Activated CD4-positive, CD25-positive, alpha-beta regulatory T cell treated with anti-CD3 and anti-CD28 coated beads, Interleukin-2, amount 50 U/mL, for 24 hours (primary cell): Measurements from ENCODE around the gene OSTC.
"Not testable (repeated sequence)": the region's sequence is repeated elsewhere in the genome, so short reads cannot be mapped to it uniquely, and the experiment has no call there.

Experiments
- ATAC-seq, 2 donors: fragments of 150-1000 bp; cut with Tn5 transposase; one replicate each; pipeline ENCODE4 v1.10.0; 2021; ENCODE audit warnings: mild to moderate bottlenecking in 1 of 2, moderate library complexity in 1 of 2

The OSTC gene

GRCh38 chr4:108649863-108650211 is 562 bp upstream of the OSTC start:
- ATAC-seq: no peak

GRCh38 chr4:108651014-108651791 is 804 bp downstream of the OSTC start:
- ATAC-seq: no peak

- no peak for ATAC-seq
Observed at GRCh38 chr4:108662629-108663028, 12.2 kb downstream of the OSTC start.

GRCh38 chr4:108674356-108674977 is 24.1 kb downstream of the OSTC start:
- ATAC-seq: no peak

GRCh38 chr4:108681321-108681809 is 31.0 kb downstream of the OSTC start:
- ATAC-seq: no peak

- no peak for ATAC-seq
Observed at GRCh38 chr4:108683479-108683878, 33.1 kb downstream of the OSTC start.

GRCh38 chr4:108685036-108685686 is 34.8 kb downstream of the OSTC start:
- no peak for ATAC-seq

- no peak for ATAC-seq
Observed at GRCh38 chr4:108690738-108691137, 40.3 kb downstream of the OSTC start.

- ATAC-seq: no peak
Observed at GRCh38 chr4:108693211-108693610, 42.8 kb downstream of the OSTC start.

GRCh38 chr4:108693819-108694218 is 43.4 kb downstream of the OSTC start:
- ATAC-seq: no peak

- ATAC-seq: no peak
Observed at GRCh38 chr4:108694423-108694822, 44.0 kb downstream of the OSTC start.

GRCh38 chr4:108695062-108695461 is 44.7 kb downstream of the OSTC start:
- no peak for ATAC-seq

GRCh38 chr4:108696160-108696559 is 45.8 kb downstream of the OSTC start:
- ATAC-seq: no peak

- ATAC-seq: no peak
Observed at GRCh38 chr4:108700081-108700757, 49.8 kb downstream of the OSTC start.

- no peak for ATAC-seq
Observed at GRCh38 chr4:108702960-108703359, 52.6 kb downstream of the OSTC start.

- no peak for ATAC-seq
Observed at GRCh38 chr4:108703370-108703769, 53.0 kb downstream of the OSTC start.

- ATAC-seq: no peak
Observed at GRCh38 chr4:108703966-108704365, 53.6 kb downstream of the OSTC start.

- ATAC-seq: no peak
Observed at GRCh38 chr4:108706289-108706688, 55.9 kb downstream of the OSTC start.

- no peak for ATAC-seq
Observed at GRCh38 chr4:108709234-108709633, 58.8 kb downstream of the OSTC start.

- ATAC-seq: no peak
Observed at GRCh38 chr4:108709722-108710121, 59.3 kb downstream of the OSTC start.

- not testable (repeated sequence) for ATAC-seq
Observed at GRCh38 chr4:108710578-108710977, 60.2 kb downstream of the OSTC start.

- ATAC-seq: no peak
Observed at GRCh38 chr4:108714880-108715279, 64.5 kb downstream of the OSTC start.

- ATAC-seq: no peak
Observed at GRCh38 chr4:108716340-108716739, 65.9 kb downstream of the OSTC start.
